Endothelial cell of umbilical vein (primary cell): ENCODE data around the gene C17orf113. TPM values are rescaled to one million over a fixed set of nuclear protein-coding genes. Genes with fewer than 3 reads are reported as not detected.

Experiments used
- BruUV-seq: library from RNA; stranded (reverse); fragments of 400-500 nt; replicated peaks from 2 replicates; lab custom pipeline; 2021; lab: Mats Ljungman, UMichigan
- CTCF ChIA-PET: fragments of 300-600, 350-600 bp; sonication (Branson Sonifier 250); formaldehyde crosslinking; loops from one replicate; lab custom pipeline; 2021; ENCODE audit warnings: antibody characterized with exemption, inconsistent platforms; lab: Charles Lee
- POLR2A ChIA-PET: fragments of 300-600, 350-600 bp; sonication (Branson Sonifier 250); formaldehyde crosslinking; loops from one replicate; lab custom pipeline; 2021; ENCODE audit warnings: antibody characterized with exemption, inconsistent platforms; lab: Charles Lee
- DNase-seq: peaks from one replicate; pipeline ENCODE4 v3.0.0-alpha.2; 2011; ENCODE audit warnings: low read depth, low spot score
- FAIRE-seq: peaks from 2 replicates; lab custom pipeline; 2011; peaks lifted over from hg19 to GRCh38; lab: Jason Lieb, UNC
- H2AFZ ChIP-seq: 2 replicates; pipeline ENCODE4 v1.6.0; 2012; ENCODE audit warnings: low read depth, low read length, control low read depth, inconsistent platforms
- H3K27ac ChIP-seq: 2 replicates; pipeline ENCODE4 v1.5.1; 2011; ENCODE audit warnings: low read depth, mild to moderate bottlenecking, control low read depth, low read length, moderate library complexity; ENCODE audit not compliant: insufficient read depth
- H3K27me3 ChIP-seq, 2 experiments: 2 replicates each; pipeline versions ENCODE4 v1.6.0 to v1.6.1; 2011; ENCODE audit warnings: low read length in 2 of 2, mixed read lengths in 1 of 2; ENCODE audit not compliant: control insufficient read depth in 2 of 2, insufficient read depth in 2 of 2
- H3K36me3 ChIP-seq, 2 experiments: 2 replicates in 1 of 2; 3 replicates in 1 of 2; pipeline ENCODE4 v1.5.1; 2011; ENCODE audit warnings: low read length in 2 of 2, mild to moderate bottlenecking in 1 of 2, moderate library complexity in 1 of 2; ENCODE audit not compliant: control insufficient read depth in 2 of 2, insufficient read depth in 2 of 2; ENCODE audit errors: extremely low read depth in 1 of 2
- H3K4me1 ChIP-seq: 3 replicates; pipeline ENCODE4 v1.5.1; 2011; ENCODE audit warnings: mild to moderate bottlenecking, low read length; ENCODE audit not compliant: control insufficient read depth, insufficient read depth; ENCODE audit errors: extremely low read depth
- H3K4me2 ChIP-seq: 2 replicates; pipeline ENCODE4 v1.6.1; 2011; ENCODE audit warnings: low read length, control low read depth, mixed read lengths; ENCODE audit not compliant: insufficient read depth
- H3K4me3 ChIP-seq, 3 experiments: fragments of 200-600 bp in 1 of 3; sonication (generic), shearing (Covaris generic) in 1 of 3; replicated peaks in 1 of 3; 2 replicates each; pipeline ENCODE4 v1.5.1; 2011 to 2016; ENCODE audit warnings: control low read depth in 3 of 3, low read length in 3 of 3, mild to moderate bottlenecking in 2 of 3, inconsistent platforms in 1 of 3, low read depth in 1 of 3, moderate library complexity in 1 of 3; ENCODE audit not compliant: insufficient read depth in 1 of 3
- H3K79me2 ChIP-seq: 2 replicates; pipeline ENCODE4 v1.6.0; 2012; ENCODE audit warnings: low read length, inconsistent platforms; ENCODE audit not compliant: control insufficient read depth, insufficient read depth
- H3K9ac ChIP-seq: replicated peaks from 2 replicates; pipeline ENCODE3; 2011; ENCODE audit warnings: low read length, control low read depth; ENCODE audit not compliant: insufficient read depth; ENCODE audit errors: extremely low read depth
- H3K9me1 ChIP-seq: replicated peaks from 3 replicates; pipeline ENCODE4 v1.6.0; 2011; ENCODE audit warnings: mild to moderate bottlenecking, low read length; ENCODE audit not compliant: control insufficient read depth, insufficient read depth; ENCODE audit errors: extremely low read depth
- H3K9me3 ChIP-seq: replicated peaks from 2 replicates; pipeline ENCODE4 v1.5.1; 2012; ENCODE audit warnings: low read length, inconsistent platforms; ENCODE audit not compliant: control insufficient read depth, insufficient read depth
- H4K20me1 ChIP-seq: replicated peaks from 2 replicates; pipeline ENCODE3; 2011; ENCODE audit warnings: mild to moderate bottlenecking, low read length; ENCODE audit not compliant: control insufficient read depth, insufficient read depth; ENCODE audit errors: extremely low read depth
- EZH2 ChIP-seq: IDR thresholded peaks from 2 replicates; pipeline ENCODE4 v1.6.1; 2012; ENCODE audit warnings: borderline replicate concordance, low read depth, mild to moderate bottlenecking, moderate library complexity, low read length, inconsistent platforms; ENCODE audit not compliant: severe bottlenecking
- FOS ChIP-seq: IDR thresholded peaks from 2 replicates; pipeline ENCODE4 v1.6.1; 2011; ENCODE audit warnings: mild to moderate bottlenecking, low read length, moderate library complexity, borderline replicate concordance; ENCODE audit not compliant: insufficient read depth
- GATA2 ChIP-seq: IDR thresholded peaks from 2 replicates; pipeline ENCODE4 v1.7.0; 2011; ENCODE audit warnings: low read depth, mild to moderate bottlenecking, moderate library complexity, mixed read lengths, low read length; ENCODE audit not compliant: insufficient read length, insufficient read depth
- JUN ChIP-seq: IDR thresholded peaks from 2 replicates; pipeline ENCODE4 v1.6.1; 2011; ENCODE audit warnings: borderline replicate concordance, low read depth; ENCODE audit not compliant: insufficient read length, insufficient read depth
- MYC ChIP-seq: IDR thresholded peaks from one replicate; pipeline ENCODE4 v1.6.1; 2011; ENCODE audit warnings: mild to moderate bottlenecking, low read depth, low read length
- POLR2A ChIP-seq: IDR thresholded peaks from 2 replicates; pipeline ENCODE4 v1.6.1; 2012; ENCODE audit warnings: low read depth, mild to moderate bottlenecking, control low read depth, low read length
- POLR2AphosphoS5 ChIP-seq: IDR thresholded peaks from 2 replicates; pipeline ENCODE4 v1.6.1; 2012; ENCODE audit warnings: low read depth, mild to moderate bottlenecking, control low read depth, low read length, moderate library complexity; ENCODE audit not compliant: insufficient read depth
- dilution Hi-C: fragments of 300-500 bp; cut with MboI; formaldehyde crosslinking; loops from one replicate; pipeline ENCODE4 v1.15.0; 2019; ENCODE audit warnings: low sequenced_read_pairs; ENCODE audit not compliant: extremely low pct_ligation_motif_present
- intact Hi-C: fragments of 100-400 bp; cut with micrococcal nuclease; formaldehyde crosslinking; loops from one replicate; pipeline ENCODE4 v1.10.0; 2022
- polyA plus RNA-seq, 4 experiments: library from polyadenylated mRNA; depleted of rRNA in 3 of 4; stranded (reverse) in 3 of 4; unstranded in 1 of 4; fragments of >200 nt; gene quantifications; 2 replicates each; pipeline versions ENCODE4 v1.2.1 to v1.2.3, GENCODE V29; 2011 to 2012; ENCODE audit warnings: missing spikeins in 1 of 4
- total RNA-seq: library from RNA; stranded (reverse); gene quantifications from 2 replicates; pipeline ENCODE4 v1.2.3, GENCODE V29; 2021
- TF ChIP-seq, protein P1 (sequence below): IDR thresholded peaks from 2 replicates; pipeline ENCODE4 v1.6.1; 2011; ENCODE audit not compliant: insufficient read depth, insufficient read length
- TF ChIP-seq, protein P2 (sequence below), 2 donors: IDR thresholded peaks; 1 replicate in 1 of 2; 2 replicates in 1 of 2; pipeline ENCODE4 v1.5.1; 2011; ENCODE audit warnings: low read length in 2 of 2, mild to moderate bottlenecking in 2 of 2, moderate library complexity in 2 of 2, control low read depth in 1 of 2, inconsistent platforms in 1 of 2, low read depth in 1 of 2; ENCODE audit not compliant: insufficient read depth in 1 of 2; ENCODE audit errors: extremely low read depth in 1 of 2

Gene C17orf113
- total and polyA plus RNA-seq, 2 donors (not counting 3 experiments of a cell fraction or from before 2014, with no cell fraction given), result 0.20 to 0.30 TPM

DNA sequence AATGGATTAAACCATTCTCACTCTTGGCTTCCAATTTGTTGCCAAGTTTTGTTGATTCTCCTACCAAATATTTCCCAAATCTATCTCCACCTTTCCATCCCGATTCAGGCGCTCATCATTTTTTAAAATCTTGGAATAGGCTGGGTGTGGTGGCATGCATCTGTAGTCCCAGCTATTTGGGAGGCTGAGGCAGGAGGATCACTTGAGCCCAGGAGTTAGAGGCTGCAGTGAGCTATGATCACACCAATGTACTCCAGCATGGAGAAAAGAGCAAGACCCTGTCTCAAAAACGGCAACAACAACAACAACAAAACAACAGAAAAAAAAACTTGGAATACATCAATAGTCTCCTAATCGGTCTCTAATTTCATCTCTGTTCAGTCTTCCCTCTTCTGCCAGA, 31.4 kb downstream of the C17orf113 start:
- dilution Hi-C loops, result no loop called here
- H4K20me1 ChIP-seq, result no peaks in the 10 kb centered on the region
- peaks cover 3 to 14% of the 10 kb centered on the region in 2 experiments for H3K36me3 ChIP-seq
- H3K9me1 ChIP-seq, result no peaks in the 10 kb centered on the region
- H3K79me2 ChIP-seq, result peaks cover 47% of the 10 kb centered on the region
- no peak for TF ChIP-seq EZH2
- TF ChIP-seq POLR2A, result no peak
- no peak for TF ChIP-seq FOS
- TF ChIP-seq, protein P1, sequence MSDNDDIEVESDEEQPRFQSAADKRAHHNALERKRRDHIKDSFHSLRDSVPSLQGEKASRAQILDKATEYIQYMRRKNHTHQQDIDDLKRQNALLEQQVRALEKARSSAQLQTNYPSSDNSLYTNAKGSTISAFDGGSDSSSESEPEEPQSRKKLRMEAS, result no peak
- TF ChIP-seq MYC, result no peak
- TF ChIP-seq JUN, result no peak
- TF ChIP-seq GATA2, result no peak
- TF ChIP-seq, protein P2, sequence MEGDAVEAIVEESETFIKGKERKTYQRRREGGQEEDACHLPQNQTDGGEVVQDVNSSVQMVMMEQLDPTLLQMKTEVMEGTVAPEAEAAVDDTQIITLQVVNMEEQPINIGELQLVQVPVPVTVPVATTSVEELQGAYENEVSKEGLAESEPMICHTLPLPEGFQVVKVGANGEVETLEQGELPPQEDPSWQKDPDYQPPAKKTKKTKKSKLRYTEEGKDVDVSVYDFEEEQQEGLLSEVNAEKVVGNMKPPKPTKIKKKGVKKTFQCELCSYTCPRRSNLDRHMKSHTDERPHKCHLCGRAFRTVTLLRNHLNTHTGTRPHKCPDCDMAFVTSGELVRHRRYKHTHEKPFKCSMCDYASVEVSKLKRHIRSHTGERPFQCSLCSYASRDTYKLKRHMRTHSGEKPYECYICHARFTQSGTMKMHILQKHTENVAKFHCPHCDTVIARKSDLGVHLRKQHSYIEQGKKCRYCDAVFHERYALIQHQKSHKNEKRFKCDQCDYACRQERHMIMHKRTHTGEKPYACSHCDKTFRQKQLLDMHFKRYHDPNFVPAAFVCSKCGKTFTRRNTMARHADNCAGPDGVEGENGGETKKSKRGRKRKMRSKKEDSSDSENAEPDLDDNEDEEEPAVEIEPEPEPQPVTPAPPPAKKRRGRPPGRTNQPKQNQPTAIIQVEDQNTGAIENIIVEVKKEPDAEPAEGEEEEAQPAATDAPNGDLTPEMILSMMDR (IDR thresholded peaks at IDR 0.05; ENCODE audit: extremely low read depth in 1 of 2, insufficient read depth in 1 of 2, low read depth in 1 of 2, low read length in 2 of 2), result no peak
- no peak for TF ChIP-seq POLR2AphosphoS5
- ChIA-PET POLR2A (no interaction called here), CTCF (interaction anchor here (0.9 to 1.3 kb wide), 7 partner anchors 10 to 94 kb away, joined by 3 to 5 read pairs (median 3); partner anchors contain the start of genes DHX58 and ODAD4)
- no peak overlapping the region for H3K4me2 ChIP-seq
- DNase-seq, result no peak
- no peaks in the 10 kb centered on the region for H3K27me3 ChIP-seq
- no TSS peak for BruUV-seq
- peaks cover 19% of the 10 kb centered on the region for H3K4me1 ChIP-seq
- no peak overlapping the region for H3K4me3 ChIP-seq
- no peak for FAIRE-seq
- H3K9me3 ChIP-seq, result no peaks in the 10 kb centered on the region
- intact Hi-C loops, result loop anchor here (5.0 kb wide), 1 partner anchor 52 kb away; the partner anchor contains the start of gene CNP
- H2AFZ ChIP-seq, result no peak overlapping the region
- H3K27ac ChIP-seq, result no peak overlapping the region
- H3K9ac ChIP-seq, result no peak overlapping the region
